ENCODE data around the gene ADAM10.

- TF ChIP-seq ZNF274 (IDR thresholded peaks at IDR 0.05; ENCODE audit: low read depth, low read length) (no peak), YY1 (IDR thresholded peaks at IDR 0.05; ENCODE audit: insufficient read depth, insufficient read length) (no peak)
These were observed 3.2 kb upstream of the ADAM10 start for GRCh38 chr15:58752716-58753115.

Measured in NT2/D1 (cell line).